ENCODE measurements around the gene PLA2G4D. TPM values are rescaled to one million over a fixed set of nuclear protein-coding genes. Genes with fewer than 3 reads are reported as not detected.

Gene PLA2G4D
- total RNA-seq, 4 donors from 2014 or later: 15.0 to 29.6 (median 24.4) TPM

DNA sequence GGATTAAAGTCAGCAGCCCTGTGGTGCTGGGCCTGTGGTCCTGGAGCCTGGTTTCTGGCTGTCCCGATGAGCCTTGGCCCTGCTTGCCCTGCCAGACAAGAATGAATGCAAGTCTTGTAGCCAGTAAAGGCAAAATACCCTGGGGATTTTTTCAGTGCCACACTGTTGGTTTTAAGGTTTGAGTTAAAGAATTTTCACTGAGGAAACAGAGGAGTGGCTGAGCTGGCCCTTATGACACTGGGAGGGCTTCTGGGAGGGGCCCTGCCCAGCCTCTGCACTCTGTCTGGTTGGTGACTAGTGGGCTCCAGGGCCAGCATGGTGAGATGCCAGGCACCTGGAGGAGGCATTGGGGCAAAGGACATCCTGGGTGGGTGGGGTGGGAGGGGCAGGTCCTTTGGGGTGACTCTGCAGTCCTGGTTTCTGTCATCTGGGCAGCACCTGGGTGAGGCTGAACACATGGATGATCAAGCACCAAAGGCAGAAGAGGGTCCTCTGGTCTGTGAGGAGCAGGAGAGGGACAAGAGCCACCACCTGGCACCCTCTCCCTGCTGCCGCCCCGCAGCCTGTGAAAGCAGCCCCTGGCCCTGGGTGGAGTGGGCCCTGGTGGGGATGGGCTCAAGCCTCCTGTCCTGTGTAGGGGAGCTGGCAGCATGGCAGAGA lies 61.0 kb downstream of the PLA2G4D start:
- Histone ChIP-seq H3K27me3 (no peaks in the 10 kb centered on the region), H3K27ac (peak overlapping the region; percentile 11), H3K9me3 (no peaks in the 10 kb centered on the region), H3K4me1 (peaks cover 39% of the 10 kb centered on the region), H3K36me3 (no peaks in the 10 kb centered on the region), H3K4me3 (no peak overlapping the region)
- WGBS: 25% methylated on average over 1 of the region's 3 CpGs
- TF ChIP-seq EP300 (IDR thresholded peaks at IDR 0.05) (no peak), POLR2A (IDR thresholded peaks at IDR 0.05) (no peak), POLR2AphosphoS5 (IDR thresholded peaks at IDR 0.05) (no peak)
- TF ChIP-seq, protein P1, sequence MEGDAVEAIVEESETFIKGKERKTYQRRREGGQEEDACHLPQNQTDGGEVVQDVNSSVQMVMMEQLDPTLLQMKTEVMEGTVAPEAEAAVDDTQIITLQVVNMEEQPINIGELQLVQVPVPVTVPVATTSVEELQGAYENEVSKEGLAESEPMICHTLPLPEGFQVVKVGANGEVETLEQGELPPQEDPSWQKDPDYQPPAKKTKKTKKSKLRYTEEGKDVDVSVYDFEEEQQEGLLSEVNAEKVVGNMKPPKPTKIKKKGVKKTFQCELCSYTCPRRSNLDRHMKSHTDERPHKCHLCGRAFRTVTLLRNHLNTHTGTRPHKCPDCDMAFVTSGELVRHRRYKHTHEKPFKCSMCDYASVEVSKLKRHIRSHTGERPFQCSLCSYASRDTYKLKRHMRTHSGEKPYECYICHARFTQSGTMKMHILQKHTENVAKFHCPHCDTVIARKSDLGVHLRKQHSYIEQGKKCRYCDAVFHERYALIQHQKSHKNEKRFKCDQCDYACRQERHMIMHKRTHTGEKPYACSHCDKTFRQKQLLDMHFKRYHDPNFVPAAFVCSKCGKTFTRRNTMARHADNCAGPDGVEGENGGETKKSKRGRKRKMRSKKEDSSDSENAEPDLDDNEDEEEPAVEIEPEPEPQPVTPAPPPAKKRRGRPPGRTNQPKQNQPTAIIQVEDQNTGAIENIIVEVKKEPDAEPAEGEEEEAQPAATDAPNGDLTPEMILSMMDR (IDR thresholded peaks at IDR 0.05): no peak
- peak in 1 of 2 donors; percentile 54 for DNase-seq (ENCODE audit: low spot score in 2 of 2)

DNA sequence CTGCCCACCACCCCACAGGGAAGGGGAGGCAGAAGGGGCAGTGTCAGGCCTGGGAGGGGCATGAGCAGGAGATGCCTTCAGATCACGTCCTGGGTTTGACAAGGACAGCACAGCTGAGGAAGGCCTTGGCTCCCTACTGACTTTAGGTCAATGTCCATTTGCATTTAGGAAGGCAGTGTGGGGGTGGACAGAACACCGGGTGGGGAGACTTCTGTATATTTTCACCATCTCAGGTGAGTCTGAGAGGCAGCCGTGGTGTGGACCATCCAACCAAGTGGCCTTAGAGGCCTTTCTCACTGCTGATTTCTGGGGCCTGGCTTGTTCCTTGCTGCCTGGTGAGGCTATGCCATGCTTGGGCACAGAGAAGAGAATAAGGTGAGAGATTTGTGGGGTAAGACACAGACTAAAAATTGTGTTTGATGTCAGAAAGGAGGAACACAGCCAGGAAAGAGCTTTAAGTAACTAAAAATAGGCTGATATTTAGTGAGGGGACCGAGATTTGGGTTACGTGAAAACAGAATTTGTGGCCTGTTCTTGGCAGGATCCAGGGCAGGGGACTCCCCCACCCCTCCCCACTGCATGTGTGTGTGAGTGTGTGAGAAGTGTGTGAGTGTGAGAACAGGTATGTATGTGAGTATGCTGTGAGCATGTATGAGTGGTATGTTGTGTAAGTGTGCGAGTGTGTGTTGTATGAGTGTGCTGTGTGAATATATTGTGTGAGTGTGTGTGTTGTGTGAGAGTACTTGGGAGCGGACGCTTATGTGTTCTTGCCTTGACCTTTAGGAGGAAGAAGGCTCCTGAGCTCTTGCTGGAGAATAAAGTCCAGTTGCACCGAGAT lies 61.8 kb downstream of the PLA2G4D start:
- H3K36me3 ChIP-seq: no peaks in the 10 kb centered on the region
- no peaks in the 10 kb centered on the region for H3K9me3 ChIP-seq
- peak overlapping the region; percentile 58 for H3K27ac ChIP-seq
- no peaks in the 10 kb centered on the region for H3K27me3 ChIP-seq
- WGBS: 76% methylated on average over 9 of the region's 9 CpGs
- peak in 1 of 2 donors; percentile 66 for DNase-seq (ENCODE audit: low spot score in 2 of 2)
- no peak overlapping the region for H3K4me3 ChIP-seq
- H3K4me1 ChIP-seq: peaks cover 39% of the 10 kb centered on the region
- TF ChIP-seq, protein P1 (IDR thresholded peaks at IDR 0.05): no peak
- TF ChIP-seq POLR2A (IDR thresholded peaks at IDR 0.05) (no peak), POLR2AphosphoS5 (IDR thresholded peaks at IDR 0.05) (no peak), EP300 (IDR thresholded peaks at IDR 0.05) (no peak)

DNA sequence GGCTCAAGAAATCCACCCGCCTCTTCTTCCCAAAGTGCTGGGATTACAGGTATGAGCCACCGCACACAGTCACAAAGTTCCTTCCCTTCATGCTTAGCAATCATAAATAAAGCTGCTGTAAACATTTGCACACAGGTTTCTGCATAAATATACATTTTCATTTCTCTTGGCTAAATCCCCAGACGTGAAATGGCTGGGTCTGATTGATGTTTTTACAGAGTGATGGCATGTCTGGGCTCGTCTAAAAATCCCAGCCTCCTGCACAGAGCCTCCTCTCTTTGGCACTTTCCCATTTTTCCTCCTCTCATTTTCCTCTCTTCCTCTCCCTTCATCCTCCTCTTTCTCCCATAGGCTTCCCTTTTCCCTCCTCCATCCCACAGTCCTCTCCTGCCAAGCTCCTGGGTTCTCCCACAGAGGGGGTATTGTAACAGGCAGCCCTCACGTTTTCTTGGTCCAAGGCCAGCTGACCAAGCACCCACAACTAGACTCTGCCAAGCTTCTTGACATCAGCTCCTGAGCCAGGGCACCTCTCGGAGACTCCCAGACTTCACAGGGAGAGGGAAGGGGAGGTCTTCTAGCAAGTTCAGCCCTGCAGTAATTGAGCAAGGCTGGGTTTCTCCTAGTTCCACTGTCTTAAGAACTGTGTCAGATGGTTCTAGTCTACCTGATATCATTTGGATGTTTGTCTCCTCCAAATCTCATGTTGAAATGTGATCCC lies 63.0 kb downstream of the PLA2G4D start:
- H3K4me1 ChIP-seq: peaks cover 35% of the 10 kb centered on the region
- DNase-seq (ENCODE audit: low spot score in 2 of 2): peak in 1 of 2 donors; percentile 45
- 35% methylated on average over 6 of the region's 6 CpGs for WGBS
- H3K9me3 ChIP-seq: no peaks in the 10 kb centered on the region
- H3K36me3 ChIP-seq: no peaks in the 10 kb centered on the region
- H3K27ac ChIP-seq: peak overlapping the region; percentile 58
- no peak overlapping the region for H3K4me3 ChIP-seq
- no peaks in the 10 kb centered on the region for H3K27me3 ChIP-seq
- TF ChIP-seq, protein P1 (IDR thresholded peaks at IDR 0.05): no peak
- no peak for TF ChIP-seq POLR2A (IDR thresholded peaks at IDR 0.05)

DNA sequence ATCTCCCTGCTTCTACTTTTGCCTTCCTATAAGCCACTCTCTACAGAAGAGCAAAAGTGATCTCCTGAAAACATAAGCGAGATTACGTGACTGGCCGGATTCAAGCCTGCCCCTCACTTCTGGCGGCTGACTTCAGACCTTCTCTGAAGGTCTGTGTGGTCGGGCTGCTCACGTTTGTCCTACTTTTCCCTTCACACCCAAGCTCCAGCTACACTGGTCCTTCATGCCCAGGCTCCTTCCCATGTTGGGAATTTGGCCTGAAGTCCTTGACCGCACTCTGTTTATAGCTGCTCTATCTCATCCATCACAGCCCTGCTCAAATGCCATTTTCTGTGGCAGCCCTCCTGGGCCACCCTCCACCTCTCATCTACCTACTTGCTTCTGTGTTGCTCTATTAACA lies 66.8 kb downstream of the PLA2G4D start:
- Histone ChIP-seq H3K27me3 (no peaks in the 10 kb centered on the region), H3K36me3 (no peaks in the 10 kb centered on the region), H3K4me3 (no peak overlapping the region), H3K4me1 (peaks cover 8% of the 10 kb centered on the region), H3K27ac (no peak overlapping the region), H3K9me3 (no peaks in the 10 kb centered on the region)
- WGBS: 90% methylated on average over 7 of the region's 7 CpGs
- DNase-seq (ENCODE audit: low spot score in 2 of 2): peak in 1 of 2 donors; percentile 20
- TF ChIP-seq, protein P1 (IDR thresholded peaks at IDR 0.05): no peak
- TF ChIP-seq EP300 (IDR thresholded peaks at IDR 0.05) (no peak), POLR2A (IDR thresholded peaks at IDR 0.05) (no peak), POLR2AphosphoS5 (IDR thresholded peaks at IDR 0.05) (no peak)

DNA sequence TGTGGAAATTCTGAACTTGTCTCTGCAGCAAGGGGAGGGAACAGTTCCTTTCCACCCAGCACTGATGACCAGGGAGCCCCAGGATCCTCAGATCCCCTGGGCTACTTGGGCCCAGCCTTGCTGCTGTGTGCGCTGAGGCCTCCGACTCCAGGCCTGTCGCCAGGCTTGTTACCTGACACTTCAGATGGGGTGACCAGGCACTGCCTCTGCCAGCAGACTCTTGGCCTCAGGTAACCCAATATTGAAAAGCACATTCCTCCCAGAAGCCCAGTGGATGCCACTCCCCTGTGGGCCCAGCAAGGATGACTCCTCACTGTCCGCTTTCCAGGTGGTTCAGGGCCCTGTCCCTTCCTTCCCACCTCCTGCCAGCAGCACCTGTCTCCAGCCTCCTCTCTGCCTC lies 70.1 kb downstream of the PLA2G4D start:
- no peak for TF ChIP-seq EP300 (IDR thresholded peaks at IDR 0.05)
- no peak for TF ChIP-seq POLR2A (IDR thresholded peaks at IDR 0.05)
- no peak for TF ChIP-seq POLR2AphosphoS5 (IDR thresholded peaks at IDR 0.05)
- TF ChIP-seq, protein P1 (IDR thresholded peaks at IDR 0.05): no peak
- Histone ChIP-seq H3K36me3 (no peaks in the 10 kb centered on the region), H3K9me3 (no peaks in the 10 kb centered on the region), H3K27ac (no peak overlapping the region), H3K4me1 (peaks cover 21% of the 10 kb centered on the region), H3K4me3 (no peak overlapping the region), H3K27me3 (no peaks in the 10 kb centered on the region)
- DNase-seq (ENCODE audit: low spot score in 2 of 2): peak in 1 of 2 donors; percentile 32
- WGBS: 80% methylated on average over 1 of the region's 4 CpGs

Measured in suprapubic skin (tissue), 4 donors.